ENCODE data around the gene DENND5A.

The DENND5A gene

DNA sequence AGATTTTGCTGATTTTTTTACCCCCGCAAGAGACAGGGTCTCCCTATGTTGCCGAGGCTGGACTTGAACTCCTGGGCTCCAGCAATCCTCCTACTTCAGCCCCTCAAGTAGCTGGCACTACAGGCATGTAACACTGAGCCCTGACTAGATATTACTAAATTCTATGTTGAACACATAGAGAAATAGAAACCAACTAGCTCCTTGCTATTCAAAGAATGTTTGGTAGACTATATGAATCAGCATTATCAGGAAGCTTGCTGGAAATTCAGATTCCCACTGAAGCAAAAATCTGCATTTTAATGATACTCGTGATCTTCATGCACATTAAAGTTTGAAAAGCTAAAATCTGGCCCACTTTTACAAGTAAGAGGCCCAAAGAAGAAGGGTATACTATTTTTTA lies 37.3 kb upstream of the DENND5A start:
- Mint-ChIP-seq H3K4me3 (no peak overlapping the region), H3K27me3 (ENCODE audit: low read depth) (no peaks in the 10 kb centered on the region), H3K4me1 (no peaks in the 10 kb centered on the region), H3K36me3 (ENCODE audit: low read depth) (peaks cover 17% of the 10 kb centered on the region), H3K9me3 (no peaks in the 10 kb centered on the region), H3K27ac (no peak overlapping the region)
- TF ChIP-seq, protein P1, sequence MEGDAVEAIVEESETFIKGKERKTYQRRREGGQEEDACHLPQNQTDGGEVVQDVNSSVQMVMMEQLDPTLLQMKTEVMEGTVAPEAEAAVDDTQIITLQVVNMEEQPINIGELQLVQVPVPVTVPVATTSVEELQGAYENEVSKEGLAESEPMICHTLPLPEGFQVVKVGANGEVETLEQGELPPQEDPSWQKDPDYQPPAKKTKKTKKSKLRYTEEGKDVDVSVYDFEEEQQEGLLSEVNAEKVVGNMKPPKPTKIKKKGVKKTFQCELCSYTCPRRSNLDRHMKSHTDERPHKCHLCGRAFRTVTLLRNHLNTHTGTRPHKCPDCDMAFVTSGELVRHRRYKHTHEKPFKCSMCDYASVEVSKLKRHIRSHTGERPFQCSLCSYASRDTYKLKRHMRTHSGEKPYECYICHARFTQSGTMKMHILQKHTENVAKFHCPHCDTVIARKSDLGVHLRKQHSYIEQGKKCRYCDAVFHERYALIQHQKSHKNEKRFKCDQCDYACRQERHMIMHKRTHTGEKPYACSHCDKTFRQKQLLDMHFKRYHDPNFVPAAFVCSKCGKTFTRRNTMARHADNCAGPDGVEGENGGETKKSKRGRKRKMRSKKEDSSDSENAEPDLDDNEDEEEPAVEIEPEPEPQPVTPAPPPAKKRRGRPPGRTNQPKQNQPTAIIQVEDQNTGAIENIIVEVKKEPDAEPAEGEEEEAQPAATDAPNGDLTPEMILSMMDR (IDR thresholded peaks at IDR 0.05; ENCODE audit: unreplicated experiment in 3 of 3): no peak

DNA sequence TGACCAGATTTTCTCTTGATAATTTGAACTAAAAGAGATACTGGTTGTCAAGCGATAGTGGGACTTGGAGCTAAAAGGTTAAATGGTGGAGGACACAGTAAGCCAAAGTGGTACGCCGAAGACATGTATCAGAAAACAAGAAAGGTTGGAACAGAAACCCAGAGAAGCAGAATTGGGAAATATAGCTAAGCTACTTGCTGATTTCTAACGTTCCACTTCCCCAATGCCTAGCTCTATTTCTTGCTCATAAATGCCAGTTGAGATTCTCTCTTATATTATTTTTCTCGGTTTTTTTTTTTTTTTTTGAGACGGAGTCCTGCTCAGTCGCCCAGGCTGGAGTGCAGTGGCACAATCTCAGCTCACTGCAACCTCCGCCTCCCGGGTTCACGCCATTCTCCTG lies 36.6 kb upstream of the DENND5A start:
- TF ChIP-seq, protein P1 (IDR thresholded peaks at IDR 0.05; ENCODE audit: unreplicated experiment in 3 of 3): no peak
- no peak overlapping the region for H3K4me3 Mint-ChIP-seq
- H3K27me3 Mint-ChIP-seq (ENCODE audit: low read depth): no peaks in the 10 kb centered on the region
- H3K4me1 Mint-ChIP-seq: no peaks in the 10 kb centered on the region
- H3K36me3 Mint-ChIP-seq (ENCODE audit: low read depth): peaks cover 14% of the 10 kb centered on the region
- H3K27ac Mint-ChIP-seq: no peak overlapping the region
- no peaks in the 10 kb centered on the region for H3K9me3 Mint-ChIP-seq

DNA sequence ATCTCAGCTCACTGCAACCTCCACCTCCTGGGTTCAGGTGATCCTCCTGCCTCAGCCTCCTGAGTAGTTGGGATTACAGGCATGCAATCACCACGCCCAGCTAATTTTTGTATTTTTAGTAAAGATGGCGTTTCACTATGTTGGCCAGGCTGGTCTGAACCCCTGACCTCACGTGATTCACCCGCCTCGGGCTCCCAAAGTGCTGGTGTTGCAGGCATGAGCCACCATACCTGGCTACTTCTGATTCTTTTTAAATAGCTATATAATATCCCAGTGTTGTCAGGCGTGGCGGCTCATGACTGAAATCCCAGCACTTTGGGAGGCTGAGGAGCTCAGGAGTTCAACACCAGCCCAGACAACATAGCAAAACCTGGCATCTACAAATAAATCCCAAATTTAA lies 28.5 kb upstream of the DENND5A start:
- H3K27me3 Mint-ChIP-seq (ENCODE audit: low read depth): no peaks in the 10 kb centered on the region
- TF ChIP-seq, protein P1 (IDR thresholded peaks at IDR 0.05; ENCODE audit: unreplicated experiment in 3 of 3): no peak
- H3K27ac Mint-ChIP-seq: no peak overlapping the region
- no peaks in the 10 kb centered on the region for H3K4me1 Mint-ChIP-seq
- H3K36me3 Mint-ChIP-seq (ENCODE audit: low read depth): peaks cover 27% of the 10 kb centered on the region
- H3K4me3 Mint-ChIP-seq: no peak overlapping the region
- H3K9me3 Mint-ChIP-seq: no peaks in the 10 kb centered on the region

DNA sequence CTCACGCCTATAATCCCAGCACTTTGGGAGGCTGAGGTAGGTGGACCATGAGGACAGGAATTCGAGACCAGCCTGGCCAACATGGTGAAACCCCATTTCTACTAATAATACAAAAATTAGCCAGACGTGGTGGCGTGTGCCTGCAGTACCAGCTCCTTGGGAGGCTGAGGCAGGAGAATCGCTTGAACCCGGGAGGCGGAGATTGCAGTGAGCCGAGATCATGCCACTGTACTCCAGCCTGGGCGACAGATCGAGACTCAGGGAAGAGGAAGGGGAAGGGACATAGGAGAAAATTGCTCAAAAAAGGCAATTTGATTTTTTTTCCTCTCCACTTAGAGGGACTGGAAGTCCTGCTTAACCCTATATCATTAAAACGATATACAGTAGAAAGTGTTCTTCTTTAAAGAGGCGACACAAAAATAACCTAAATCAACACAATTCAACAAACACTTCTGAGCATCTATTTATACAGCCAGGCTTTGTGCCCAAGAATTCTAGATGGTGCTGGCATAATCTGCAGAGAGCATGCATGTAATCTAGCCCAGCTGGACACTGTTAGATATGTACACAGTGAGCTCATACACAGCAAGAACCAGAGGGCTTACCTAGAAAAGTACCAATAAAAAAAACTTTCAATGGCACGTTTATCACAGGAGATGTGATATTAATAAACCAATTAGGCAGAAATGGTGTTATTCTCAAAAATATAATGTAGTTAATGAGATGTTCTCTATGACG lies 20.9 kb upstream of the DENND5A start:
- Mint-ChIP-seq H3K4me3 (no peak overlapping the region), H3K4me1 (no peaks in the 10 kb centered on the region), H3K36me3 (ENCODE audit: low read depth) (peaks cover 55% of the 10 kb centered on the region), H3K27me3 (ENCODE audit: low read depth) (no peaks in the 10 kb centered on the region), H3K27ac (no peak overlapping the region), H3K9me3 (no peaks in the 10 kb centered on the region)
- TF ChIP-seq, protein P1 (IDR thresholded peaks at IDR 0.05; ENCODE audit: unreplicated experiment in 3 of 3): no peak

DNA sequence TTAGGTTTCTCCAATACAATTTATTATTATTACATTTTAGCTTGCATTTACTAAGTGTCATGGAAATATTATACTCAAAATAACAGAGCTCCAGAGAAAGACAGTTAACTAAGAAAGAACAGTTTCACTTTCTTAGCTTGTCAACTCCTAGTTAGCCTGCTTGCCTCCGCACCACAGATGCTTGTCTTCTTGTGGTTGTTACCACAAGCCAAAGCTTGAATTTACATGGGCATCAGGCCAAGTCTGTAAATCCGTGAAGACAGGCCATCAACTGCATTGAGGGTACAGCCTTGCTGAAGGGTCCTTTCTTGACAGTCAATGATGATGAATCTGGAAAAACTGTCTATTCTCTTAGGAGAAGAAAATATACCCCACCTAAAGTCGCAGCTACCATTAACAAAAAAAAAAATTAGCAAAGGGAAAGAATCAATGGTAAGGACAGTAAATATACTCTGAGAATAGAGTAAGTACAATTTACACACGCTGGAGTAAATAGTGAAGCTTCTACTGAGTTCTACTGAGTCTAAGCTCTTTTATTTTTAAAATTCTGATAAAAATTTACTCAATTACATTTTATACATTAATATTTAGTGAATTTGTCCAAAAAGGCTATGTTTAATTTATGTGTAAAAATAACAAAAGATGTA lies 15.6 kb upstream of the DENND5A start:
- peak overlapping the region; percentile 23 to 71 (median 58) for H3K27ac Mint-ChIP-seq
- no peaks in the 10 kb centered on the region for H3K27me3 Mint-ChIP-seq (ENCODE audit: low read depth)
- peaks cover 55% of the 10 kb centered on the region for H3K36me3 Mint-ChIP-seq (ENCODE audit: low read depth)
- H3K4me1 Mint-ChIP-seq: no peaks in the 10 kb centered on the region
- no peaks in the 10 kb centered on the region for H3K9me3 Mint-ChIP-seq
- no peak overlapping the region for H3K4me3 Mint-ChIP-seq
- TF ChIP-seq, protein P1 (IDR thresholded peaks at IDR 0.05; ENCODE audit: unreplicated experiment in 3 of 3): no peak

DNA sequence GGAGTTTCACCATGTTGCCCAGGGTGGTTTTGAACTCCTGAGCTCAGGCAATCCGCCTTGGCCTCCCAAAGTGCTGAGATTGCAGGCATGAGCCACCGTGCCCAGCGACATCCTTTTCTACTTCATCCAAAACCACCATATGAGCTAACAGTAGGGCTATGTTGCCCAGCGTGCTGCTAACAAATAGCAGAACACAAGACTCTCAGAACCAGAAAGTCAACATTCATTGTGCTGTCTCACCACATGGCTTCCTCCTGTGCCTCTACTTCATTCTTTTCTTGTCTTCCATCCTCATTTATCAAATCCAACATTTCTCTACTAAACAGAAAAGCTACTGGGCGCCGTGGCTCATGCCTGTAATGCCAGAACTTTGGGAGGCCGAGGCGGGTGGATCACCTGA lies 12.0 kb upstream of the DENND5A start:
- Mint-ChIP-seq H3K4me1 (peaks cover 12% of the 10 kb centered on the region), H3K27me3 (ENCODE audit: low read depth) (no peaks in the 10 kb centered on the region), H3K9me3 (no peaks in the 10 kb centered on the region), H3K36me3 (ENCODE audit: low read depth) (peaks cover 36% of the 10 kb centered on the region), H3K4me3 (no peak overlapping the region), H3K27ac (no peak overlapping the region)
- TF ChIP-seq, protein P1 (IDR thresholded peaks at IDR 0.05; ENCODE audit: unreplicated experiment in 3 of 3): no peak
